ENCODE measurements around the gene HMX2. TPM values are rescaled to one million over a fixed set of nuclear protein-coding genes. Genes with fewer than 3 reads are reported as not detected.

HMX2 gene
- total RNA-seq, 1 donor from 2014 or later, result not detected

DNA sequence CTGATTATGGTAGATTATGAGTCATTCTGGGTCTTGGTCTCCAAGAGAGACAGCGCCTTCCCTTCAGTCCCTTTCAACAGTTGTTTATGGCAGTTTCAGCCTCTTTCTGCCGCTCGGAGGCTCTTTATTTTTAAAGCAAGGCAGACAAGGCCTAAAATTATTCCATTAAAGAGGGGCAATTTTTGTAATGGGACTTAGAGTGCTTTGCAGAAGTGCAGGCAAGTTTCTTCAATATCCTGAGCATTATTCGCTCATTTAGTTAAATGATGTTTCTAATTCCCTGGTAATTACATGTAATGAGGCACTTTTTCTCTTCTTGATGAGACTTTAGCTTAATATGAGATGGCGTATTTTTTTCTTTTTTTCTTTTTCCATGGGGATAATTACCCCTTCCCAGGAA lies 39.8 kb downstream of the HMX2 start:
- DNase-seq (ENCODE audit: low spot score in 2 of 2, unreplicated experiment in 2 of 2), result no peak
- Mint-ChIP-seq H3K27ac (no peak overlapping the region), H3K4me1 (peaks cover 11% of the 10 kb centered on the region), H3K36me3 (peaks cover 30% of the 10 kb centered on the region), H3K4me3 (no peak overlapping the region), H3K27me3 (ENCODE audit: low read depth) (no peaks in the 10 kb centered on the region), H3K9me3 (peaks cover 33% of the 10 kb centered on the region)
- TF ChIP-seq, protein P1, sequence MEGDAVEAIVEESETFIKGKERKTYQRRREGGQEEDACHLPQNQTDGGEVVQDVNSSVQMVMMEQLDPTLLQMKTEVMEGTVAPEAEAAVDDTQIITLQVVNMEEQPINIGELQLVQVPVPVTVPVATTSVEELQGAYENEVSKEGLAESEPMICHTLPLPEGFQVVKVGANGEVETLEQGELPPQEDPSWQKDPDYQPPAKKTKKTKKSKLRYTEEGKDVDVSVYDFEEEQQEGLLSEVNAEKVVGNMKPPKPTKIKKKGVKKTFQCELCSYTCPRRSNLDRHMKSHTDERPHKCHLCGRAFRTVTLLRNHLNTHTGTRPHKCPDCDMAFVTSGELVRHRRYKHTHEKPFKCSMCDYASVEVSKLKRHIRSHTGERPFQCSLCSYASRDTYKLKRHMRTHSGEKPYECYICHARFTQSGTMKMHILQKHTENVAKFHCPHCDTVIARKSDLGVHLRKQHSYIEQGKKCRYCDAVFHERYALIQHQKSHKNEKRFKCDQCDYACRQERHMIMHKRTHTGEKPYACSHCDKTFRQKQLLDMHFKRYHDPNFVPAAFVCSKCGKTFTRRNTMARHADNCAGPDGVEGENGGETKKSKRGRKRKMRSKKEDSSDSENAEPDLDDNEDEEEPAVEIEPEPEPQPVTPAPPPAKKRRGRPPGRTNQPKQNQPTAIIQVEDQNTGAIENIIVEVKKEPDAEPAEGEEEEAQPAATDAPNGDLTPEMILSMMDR (IDR thresholded peaks at IDR 0.05; ENCODE audit: unreplicated experiment), result no peak

DNA sequence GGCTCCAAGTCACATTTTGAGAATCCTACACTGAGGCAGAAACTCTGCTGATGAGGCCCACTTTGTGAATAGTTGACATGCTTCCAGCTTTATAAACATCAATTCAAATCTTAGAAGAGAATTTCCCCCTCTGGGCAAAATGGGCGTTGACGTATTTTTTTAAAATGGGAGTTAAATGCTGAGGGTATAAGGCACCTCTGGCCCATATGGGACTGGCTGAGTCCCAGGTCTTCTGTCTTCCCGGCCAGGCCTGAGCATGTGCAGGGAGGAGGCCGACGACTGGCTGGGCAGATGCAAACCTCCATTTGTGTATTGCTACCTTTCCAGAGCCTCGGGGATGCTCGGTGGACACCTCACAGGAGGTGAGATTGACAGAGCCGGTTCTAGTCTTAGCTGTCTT lies 44.0 kb downstream of the HMX2 start:
- Mint-ChIP-seq H3K27ac (no peak overlapping the region), H3K36me3 (peaks cover 2% of the 10 kb centered on the region), H3K9me3 (no peaks in the 10 kb centered on the region), H3K27me3 (ENCODE audit: low read depth) (no peaks in the 10 kb centered on the region), H3K4me1 (peaks cover 11% of the 10 kb centered on the region), H3K4me3 (no peak overlapping the region)
- no peak for DNase-seq (ENCODE audit: low spot score in 2 of 2, unreplicated experiment in 2 of 2)
- TF ChIP-seq, protein P1 (IDR thresholded peaks at IDR 0.05; ENCODE audit: unreplicated experiment), result no peak

DNA sequence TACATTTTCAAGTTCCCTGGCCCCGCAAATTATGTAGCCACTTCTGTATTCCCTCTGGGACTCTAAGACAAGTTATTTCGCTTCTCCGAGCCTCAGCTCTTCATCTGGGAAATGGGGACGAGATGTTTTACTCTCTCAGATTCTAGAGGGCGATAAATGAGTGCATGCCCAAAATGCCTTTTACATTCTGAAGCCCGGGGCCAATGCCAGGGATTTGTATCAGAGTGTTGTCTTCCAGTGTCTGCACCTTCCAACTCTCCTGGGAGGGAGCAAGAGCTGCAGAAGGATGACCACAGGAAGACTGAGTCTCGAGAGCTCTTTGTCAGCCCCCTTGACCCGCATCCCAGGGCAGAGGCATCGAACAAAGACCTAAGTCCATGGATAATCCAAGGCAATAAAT lies 46.1 kb downstream of the HMX2 start:
- DNase-seq (ENCODE audit: low spot score in 2 of 2, unreplicated experiment in 2 of 2), result no peak
- H3K36me3 Mint-ChIP-seq, result no peaks in the 10 kb centered on the region
- H3K27me3 Mint-ChIP-seq (ENCODE audit: low read depth), result no peaks in the 10 kb centered on the region
- TF ChIP-seq, protein P1 (IDR thresholded peaks at IDR 0.05; ENCODE audit: unreplicated experiment), result no peak
- H3K9me3 Mint-ChIP-seq, result no peaks in the 10 kb centered on the region
- H3K27ac Mint-ChIP-seq, result no peak overlapping the region
- no peak overlapping the region for H3K4me3 Mint-ChIP-seq
- H3K4me1 Mint-ChIP-seq, result peaks cover 11% of the 10 kb centered on the region

Other genes starting within 250 kb of the HMX2 start
- gene FAM24A, start 237.5 kb upstream of the HMX2 start, total RNA-seq, result not detected in 3 replicates
- 12.6 to 15.7 TPM (median 13.5 TPM) in 3 replicates for gene C10orf88, start 193.9 kb upstream of the HMX2 start, total RNA-seq
- gene PSTK, start 167.7 kb upstream of the HMX2 start, total RNA-seq, result 7.7 to 9.1 TPM (median 8.2 TPM) in 3 replicates
- 10.9 to 14.6 TPM (median 12.4 TPM) in 3 replicates for gene IKZF5, start 139.3 kb upstream of the HMX2 start, total RNA-seq
- 17.0 to 21.3 TPM (median 17.6 TPM) in 3 replicates for gene ACADSB, start 139.1 kb upstream of the HMX2 start, total RNA-seq
- gene HMX3, start 12.2 kb upstream of the HMX2 start, total RNA-seq, result not detected in 3 replicates
- gene BUB3, start 6.3 kb downstream of the HMX2 start, total RNA-seq, result 70.0 to 71.5 TPM (median 71.1 TPM) in 3 replicates

Data from mesothelial cell of epicardium (in vitro differentiated cells).